Endometrium (tissue), 2 donors: ENCODE data around the gene SDK1.

Experiments used
- FAIRE-seq: peaks from 2 replicates; lab custom pipeline; 2012; peaks lifted over from hg19 to GRCh38; lab: Jason Lieb, UNC
- donor health status: control.
- donor health status: control.

SDK1 gene

GRCh38 chr7:3300651-3301448 lies at the start of gene SDK1:
Gene SDK1 (plus strand): TSS chr7:3301252. CDS start chr7:3301587, 335 bp downstream.
- FAIRE-seq: no peak

GRCh38 chr7:3254718-3255117 lies 46.3 kb upstream of the SDK1 start:
- FAIRE-seq: no peak

GRCh38 chr7:3259711-3260400 lies 41.2 kb upstream of the SDK1 start:
- no peak for FAIRE-seq

GRCh38 chr7:3260401-3260715 lies 40.7 kb upstream of the SDK1 start:
- FAIRE-seq: peak; percentile 64

GRCh38 chr7:3264693-3265339 lies 36.2 kb upstream of the SDK1 start:
- no peak for FAIRE-seq

GRCh38 chr7:3265388-3265787 lies 35.7 kb upstream of the SDK1 start:
- FAIRE-seq: no peak

GRCh38 chr7:3266240-3266639 lies 34.8 kb upstream of the SDK1 start:
- no peak for FAIRE-seq

GRCh38 chr7:3267966-3268690 lies 32.9 kb upstream of the SDK1 start:
- FAIRE-seq: peak; percentile 95

- FAIRE-seq: no peak
These were observed 30.7 kb upstream of the SDK1 start for GRCh38 chr7:3270362-3270761.

- no peak for FAIRE-seq
These were observed 29.8 kb upstream of the SDK1 start for GRCh38 chr7:3271298-3271697.

- no peak for FAIRE-seq
These were observed 28.3 kb upstream of the SDK1 start for GRCh38 chr7:3272691-3273141.

GRCh38 chr7:3274131-3274530 lies 26.9 kb upstream of the SDK1 start:
- no peak for FAIRE-seq

GRCh38 chr7:3277604-3278572 lies 23.2 kb upstream of the SDK1 start:
- FAIRE-seq: no peak

- FAIRE-seq: no peak
These were observed 21.8 kb upstream of the SDK1 start for GRCh38 chr7:3279147-3279818.

- FAIRE-seq: no peak
These were observed 20.6 kb upstream of the SDK1 start for GRCh38 chr7:3280445-3280844.

GRCh38 chr7:3280946-3281656 lies 20.0 kb upstream of the SDK1 start:
- FAIRE-seq: no peak

GRCh38 chr7:3282457-3282856 lies 18.6 kb upstream of the SDK1 start:
- FAIRE-seq: no peak

- FAIRE-seq: no peak
These were observed 17.8 kb upstream of the SDK1 start for GRCh38 chr7:3283130-3283704.

- FAIRE-seq: no peak
These were observed 15.4 kb upstream of the SDK1 start for GRCh38 chr7:3285652-3286051.

GRCh38 chr7:3289996-3290395 lies 11.1 kb upstream of the SDK1 start:
- no peak for FAIRE-seq
